ENCODE measurements around the gene DOCK11.

DOCK11 gene

DNA sequence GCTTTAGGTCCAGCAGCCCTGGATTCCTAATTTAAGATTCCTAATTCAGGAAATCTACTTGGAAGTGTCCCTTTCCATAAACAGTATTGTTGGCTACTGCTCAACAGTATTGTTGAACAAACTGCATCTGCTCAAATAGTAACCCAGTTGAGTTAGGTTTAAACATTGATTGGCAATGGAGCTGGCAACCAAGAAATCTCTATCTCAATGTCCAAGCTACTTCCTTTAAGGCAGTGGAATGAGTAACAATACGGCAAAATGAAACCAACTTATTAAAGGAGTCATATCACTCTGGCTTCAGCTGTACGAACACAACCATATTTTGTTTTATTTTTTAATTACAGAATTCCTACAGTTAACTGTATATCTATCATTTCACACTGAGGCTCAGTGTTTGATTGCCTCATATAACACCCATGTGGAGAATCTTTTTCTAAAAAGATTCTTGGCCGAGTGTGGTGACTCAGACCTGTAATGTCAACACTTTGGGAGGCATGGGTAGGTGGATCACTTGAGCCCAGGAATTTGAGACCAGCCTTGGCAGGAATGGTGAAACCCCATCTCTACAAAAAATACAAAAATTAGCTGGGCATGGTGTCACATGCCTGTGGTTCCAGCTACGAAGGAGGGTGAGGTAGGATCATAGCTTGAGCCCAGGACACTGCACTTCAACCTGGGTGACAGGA is 160.1 kb downstream of the DOCK11 start:
- Histone ChIP-seq H3K27me3 (ENCODE audit: control insufficient read depth, insufficient read depth, low read length) (no peaks in the 10 kb centered on the region), H3K27ac (no peak overlapping the region), H2AFZ (no peak overlapping the region), H3K9ac (no peak overlapping the region), H3K4me2 (ENCODE audit: low read length) (no peak overlapping the region), H3K9me3 (ENCODE audit: control insufficient read depth, low read length) (no peaks in the 10 kb centered on the region), H3K4me3 (ENCODE audit: low read depth, low read length) (no peak overlapping the region), H3K79me2 (no peaks in the 10 kb centered on the region), H3K4me1 (no peaks in the 10 kb centered on the region), H3K36me3 (ENCODE audit: control insufficient read depth, insufficient read depth, low read length) (no peaks in the 10 kb centered on the region)
- TF ChIP-seq, protein P1, sequence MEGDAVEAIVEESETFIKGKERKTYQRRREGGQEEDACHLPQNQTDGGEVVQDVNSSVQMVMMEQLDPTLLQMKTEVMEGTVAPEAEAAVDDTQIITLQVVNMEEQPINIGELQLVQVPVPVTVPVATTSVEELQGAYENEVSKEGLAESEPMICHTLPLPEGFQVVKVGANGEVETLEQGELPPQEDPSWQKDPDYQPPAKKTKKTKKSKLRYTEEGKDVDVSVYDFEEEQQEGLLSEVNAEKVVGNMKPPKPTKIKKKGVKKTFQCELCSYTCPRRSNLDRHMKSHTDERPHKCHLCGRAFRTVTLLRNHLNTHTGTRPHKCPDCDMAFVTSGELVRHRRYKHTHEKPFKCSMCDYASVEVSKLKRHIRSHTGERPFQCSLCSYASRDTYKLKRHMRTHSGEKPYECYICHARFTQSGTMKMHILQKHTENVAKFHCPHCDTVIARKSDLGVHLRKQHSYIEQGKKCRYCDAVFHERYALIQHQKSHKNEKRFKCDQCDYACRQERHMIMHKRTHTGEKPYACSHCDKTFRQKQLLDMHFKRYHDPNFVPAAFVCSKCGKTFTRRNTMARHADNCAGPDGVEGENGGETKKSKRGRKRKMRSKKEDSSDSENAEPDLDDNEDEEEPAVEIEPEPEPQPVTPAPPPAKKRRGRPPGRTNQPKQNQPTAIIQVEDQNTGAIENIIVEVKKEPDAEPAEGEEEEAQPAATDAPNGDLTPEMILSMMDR (IDR thresholded peaks at IDR 0.05) = no peak

- Histone ChIP-seq H3K27ac (no peak overlapping the region), H3K4me1 (no peaks in the 10 kb centered on the region), H3K36me3 (ENCODE audit: control insufficient read depth, insufficient read depth, low read length) (no peaks in the 10 kb centered on the region), H2AFZ (no peak overlapping the region), H3K9ac (no peak overlapping the region), H3K9me3 (ENCODE audit: control insufficient read depth, low read length) (no peaks in the 10 kb centered on the region), H3K4me2 (ENCODE audit: low read length) (no peak overlapping the region), H3K79me2 (no peaks in the 10 kb centered on the region), H3K4me3 (ENCODE audit: low read depth, low read length) (no peak overlapping the region), H3K27me3 (ENCODE audit: control insufficient read depth, insufficient read depth, low read length) (no peaks in the 10 kb centered on the region)
- TF ChIP-seq, protein P1 (IDR thresholded peaks at IDR 0.05) = no peak
These were observed 161.8 kb downstream of the DOCK11 start for GRCh38 chrX:118657413-118657812.

- Histone ChIP-seq H3K9ac (no peak overlapping the region), H3K36me3 (ENCODE audit: control insufficient read depth, insufficient read depth, low read length) (no peaks in the 10 kb centered on the region), H3K79me2 (no peaks in the 10 kb centered on the region), H3K27me3 (ENCODE audit: control insufficient read depth, insufficient read depth, low read length) (no peaks in the 10 kb centered on the region), H3K27ac (no peak overlapping the region), H3K4me2 (ENCODE audit: low read length) (no peak overlapping the region), H3K4me1 (no peaks in the 10 kb centered on the region), H3K4me3 (ENCODE audit: low read depth, low read length) (no peak overlapping the region), H2AFZ (no peak overlapping the region), H3K9me3 (ENCODE audit: control insufficient read depth, low read length) (no peaks in the 10 kb centered on the region)
- TF ChIP-seq, protein P1 (IDR thresholded peaks at IDR 0.05) = no peak
These were observed 164.5 kb downstream of the DOCK11 start for GRCh38 chrX:118660085-118660484.

- no peaks in the 10 kb centered on the region for H3K9me3 ChIP-seq (ENCODE audit: control insufficient read depth, low read length)
- no peak overlapping the region for H3K4me2 ChIP-seq (ENCODE audit: low read length)
- TF ChIP-seq, protein P1 (IDR thresholded peaks at IDR 0.05) = no peak
- H3K27ac ChIP-seq = no peak overlapping the region
- H3K27me3 ChIP-seq (ENCODE audit: control insufficient read depth, insufficient read depth, low read length) = no peaks in the 10 kb centered on the region
- H3K4me3 ChIP-seq (ENCODE audit: low read depth, low read length) = no peak overlapping the region
- H3K79me2 ChIP-seq = no peaks in the 10 kb centered on the region
- H3K9ac ChIP-seq = no peak overlapping the region
- no peak overlapping the region for H2AFZ ChIP-seq
- H3K4me1 ChIP-seq = no peaks in the 10 kb centered on the region
- no peaks in the 10 kb centered on the region for H3K36me3 ChIP-seq (ENCODE audit: control insufficient read depth, insufficient read depth, low read length)
These were observed 169.6 kb downstream of the DOCK11 start for GRCh38 chrX:118665204-118665603.

DNA sequence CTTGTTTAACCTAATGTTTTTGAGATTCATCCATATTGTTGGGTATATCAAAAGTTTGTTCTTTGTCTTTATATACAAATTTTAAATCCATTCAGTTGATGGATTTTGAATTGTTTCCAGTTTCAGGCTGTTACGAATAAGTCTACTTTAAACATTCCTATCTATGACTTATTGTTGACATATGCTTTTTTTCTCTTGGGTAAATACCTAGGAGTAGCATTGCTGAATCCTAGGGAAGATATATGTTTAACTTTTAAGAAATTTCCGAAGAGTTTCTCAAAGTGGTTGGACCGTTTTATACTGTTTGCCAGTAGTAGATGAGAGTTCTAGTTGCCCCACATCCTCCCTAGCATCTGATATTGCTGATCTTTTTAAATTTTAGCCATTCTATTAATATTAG is 170.9 kb downstream of the DOCK11 start:
- no peaks in the 10 kb centered on the region for H3K79me2 ChIP-seq
- no peaks in the 10 kb centered on the region for H3K36me3 ChIP-seq (ENCODE audit: control insufficient read depth, insufficient read depth, low read length)
- no peaks in the 10 kb centered on the region for H3K9me3 ChIP-seq (ENCODE audit: control insufficient read depth, low read length)
- H3K9ac ChIP-seq = no peak overlapping the region
- no peak overlapping the region for H3K4me3 ChIP-seq (ENCODE audit: low read depth, low read length)
- no peaks in the 10 kb centered on the region for H3K4me1 ChIP-seq
- no peak overlapping the region for H3K27ac ChIP-seq
- no peak overlapping the region for H2AFZ ChIP-seq
- H3K4me2 ChIP-seq (ENCODE audit: low read length) = no peak overlapping the region
- TF ChIP-seq, protein P1 (IDR thresholded peaks at IDR 0.05) = no peak
- no peaks in the 10 kb centered on the region for H3K27me3 ChIP-seq (ENCODE audit: control insufficient read depth, insufficient read depth, low read length)

All from parathyroid adenoma (tissue), 2 donors.